Stimulated activated CD8-positive, alpha-beta memory T cell treated with anti-CD3 and anti-CD28 coated beads, Interleukin-15, amount 100 ng/mL, for 48 hours (primary cell): ENCODE data around the gene NAT14.
A peak's percentile ranks its signal among the peaks of the same experiment; 100 is the strongest.
"Not testable (repeated sequence)": the region's sequence is repeated elsewhere in the genome, so short reads cannot be mapped to it uniquely, and the experiment has no call there.

Experiments
- DNase-seq, 2 donors: peaks; one replicate each; pipeline ENCODE4 v3.0.0-alpha.2; 2020; ENCODE audit warnings: low read depth in 2 of 2

NAT14 gene

GRCh38 chr19:55502197-55502952 is 17.4 kb downstream of the NAT14 start:
- no peak for DNase-seq

DNA sequence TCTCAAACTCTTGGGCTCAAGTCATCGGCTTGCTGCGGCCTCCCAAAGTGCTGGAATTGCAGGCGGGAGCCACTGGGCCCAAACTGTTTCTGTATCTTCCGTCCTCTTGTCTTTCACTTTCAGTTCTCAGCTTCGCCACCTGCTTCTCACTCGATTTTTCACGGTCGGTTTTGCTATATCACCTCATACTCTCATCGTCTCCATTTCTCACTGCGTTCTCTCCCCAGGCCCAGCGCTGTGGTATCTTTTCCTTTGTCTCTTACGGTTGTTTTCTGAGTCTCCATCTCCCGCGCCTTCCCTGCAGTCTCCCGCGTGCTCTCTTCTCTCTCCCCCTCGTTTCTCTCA is 18.1 kb downstream of the NAT14 start:
- no peak for DNase-seq

DNA sequence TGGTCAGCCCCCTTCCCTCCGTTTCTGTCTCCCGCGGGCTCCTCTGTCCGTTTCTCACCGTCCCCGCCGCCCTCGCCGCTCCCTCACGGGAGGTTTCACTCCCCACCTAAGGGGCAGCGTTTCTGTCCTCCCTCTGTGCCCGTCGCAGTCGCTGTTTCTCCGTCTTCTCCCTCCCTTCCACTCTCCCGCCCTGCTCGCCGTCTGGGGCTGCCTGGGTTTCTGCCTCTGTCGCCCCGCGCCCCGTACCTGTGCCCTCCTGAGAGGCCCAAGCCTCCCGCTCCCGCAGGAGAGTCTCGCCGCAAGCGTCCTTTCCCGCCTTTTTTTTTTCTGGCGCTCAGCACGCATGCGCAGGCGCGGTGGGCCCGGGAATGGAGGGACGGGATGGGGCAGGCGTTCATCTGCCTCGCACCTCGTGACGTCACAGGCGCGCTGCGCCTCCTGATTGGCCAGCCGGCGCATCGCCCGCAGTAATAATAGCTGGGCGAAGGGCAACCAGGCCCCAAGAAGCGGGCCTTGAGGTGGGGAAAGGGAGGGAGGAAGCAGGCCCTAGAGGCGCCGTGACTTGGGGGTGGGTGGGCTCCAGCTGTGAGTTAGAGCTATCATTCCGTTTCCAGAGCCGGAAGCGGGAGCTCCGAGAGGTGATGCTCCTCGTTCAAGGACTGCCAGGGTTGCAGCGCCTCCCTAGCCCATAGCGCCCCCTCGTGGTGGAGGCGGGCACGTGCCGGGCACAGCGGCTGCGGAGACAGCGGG is 18.7 kb downstream of the NAT14 start:
- DNase-seq, result peak; percentile 84 to 86

DNA sequence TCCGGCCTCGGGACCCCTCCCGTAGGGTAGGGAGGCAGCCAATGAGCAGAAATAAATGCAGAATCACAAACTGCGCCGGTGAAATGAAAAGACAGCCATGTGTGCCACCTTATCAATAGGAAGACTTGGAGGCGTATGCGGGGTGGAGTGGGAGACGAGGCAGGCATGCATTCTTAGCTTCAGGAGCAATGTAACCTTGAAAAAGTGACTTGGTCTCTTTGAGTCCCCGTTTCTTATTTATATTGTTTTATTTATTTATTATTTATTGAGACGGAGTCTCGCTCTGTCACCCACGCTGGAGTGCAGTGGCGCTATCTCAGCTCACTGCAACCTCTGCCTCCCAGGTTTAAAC is 19.2 kb downstream of the NAT14 start:
- no peak for DNase-seq

GRCh38 chr19:55504981-55505380 is 20.0 kb downstream of the NAT14 start:
- no peak for DNase-seq

DNA sequence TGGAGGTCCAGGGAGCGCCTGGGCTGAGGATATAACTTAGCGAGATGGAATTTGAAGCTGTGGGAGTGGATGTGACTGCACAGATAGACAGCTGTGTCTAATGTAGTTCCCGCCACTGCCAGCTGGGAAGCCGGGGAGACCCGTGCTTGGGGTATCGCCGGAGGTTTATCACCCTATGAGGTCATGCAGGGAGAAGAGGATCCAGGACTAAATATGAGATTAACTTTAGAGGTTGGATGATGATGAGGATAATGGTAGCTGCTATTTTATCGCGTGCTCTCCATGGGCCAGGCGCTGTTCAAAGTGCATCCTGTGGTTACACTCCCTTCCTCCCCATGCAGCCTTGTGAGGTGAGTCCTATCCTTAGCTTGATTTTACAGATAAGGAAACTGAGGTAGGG is 23.1 kb downstream of the NAT14 start:
- no peak for DNase-seq

DNA sequence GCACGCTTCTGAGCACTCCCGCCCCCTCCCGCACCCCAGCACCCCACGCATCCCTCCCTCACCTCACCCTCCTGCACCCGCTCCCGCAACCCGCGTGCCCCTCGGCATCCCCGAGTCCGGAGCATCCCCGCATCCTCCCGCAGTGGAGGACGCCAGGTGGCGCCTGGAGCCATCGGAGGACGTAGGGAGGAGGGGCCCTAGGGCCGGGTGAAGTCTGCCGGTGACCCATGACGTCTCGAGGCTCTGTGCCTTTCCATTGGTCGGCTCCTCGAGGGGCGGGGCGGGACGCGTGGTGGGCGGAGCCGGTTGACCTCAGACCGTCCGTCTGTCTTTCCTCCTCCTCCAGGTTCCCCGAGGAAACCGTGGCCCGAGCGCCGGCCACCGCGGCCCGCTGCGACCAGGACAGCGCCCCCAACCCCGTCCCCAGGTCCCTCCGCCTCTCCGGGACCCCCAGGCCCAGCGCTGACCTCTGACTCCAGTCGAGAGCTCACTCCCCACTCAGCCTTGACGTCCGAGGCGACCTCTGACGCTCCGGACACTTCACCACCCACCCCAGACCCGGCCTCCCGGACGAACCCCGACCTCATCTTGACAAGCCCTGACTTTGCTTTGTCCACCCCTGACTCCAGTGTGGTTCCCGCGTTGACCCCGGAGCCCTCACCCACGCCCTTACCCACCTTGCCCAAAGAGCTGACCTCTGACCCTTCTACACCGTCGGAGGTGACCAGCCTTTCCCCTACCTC is 32.1 kb downstream of the NAT14 start:
- DNase-seq, result peak; percentile 78 to 80

DNA sequence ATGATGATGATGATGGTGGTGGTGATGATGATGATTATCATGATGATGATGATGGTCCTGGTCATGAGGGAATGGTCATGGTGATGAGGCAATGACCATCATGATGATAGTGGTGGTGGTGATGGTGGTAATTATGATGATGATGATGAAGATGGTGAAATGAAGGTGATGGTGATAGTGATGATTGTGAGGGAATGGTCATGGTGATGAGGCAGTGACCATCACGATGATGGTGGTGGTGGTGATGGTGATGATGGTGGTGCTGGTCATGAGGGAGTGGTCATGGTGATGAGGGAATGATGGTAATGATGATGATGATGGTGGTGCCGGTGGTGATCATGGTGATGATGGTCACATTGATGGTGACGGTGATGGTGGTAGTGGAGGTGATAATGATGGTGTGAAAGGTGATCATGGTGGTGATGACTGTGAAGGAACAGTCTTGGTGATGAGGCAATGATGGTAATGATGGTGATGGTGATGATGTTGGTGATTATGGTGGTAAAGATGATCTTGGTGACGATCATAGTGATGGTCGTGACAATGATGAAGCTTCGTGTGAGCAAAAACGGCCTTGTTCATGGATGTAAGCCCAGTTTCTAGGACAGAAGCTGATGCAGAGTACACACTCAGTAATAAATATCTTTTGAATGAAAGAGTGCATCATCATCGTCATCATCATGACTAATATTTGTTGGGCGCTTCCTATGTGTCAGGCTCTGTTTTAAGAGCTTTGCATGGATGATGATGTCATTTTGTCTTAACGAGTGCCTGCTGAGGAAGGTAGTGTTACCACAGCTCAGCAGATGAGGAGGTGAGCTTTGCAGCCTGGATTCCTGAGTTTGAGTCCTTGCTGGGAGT is 34.7 kb downstream of the NAT14 start:
- no peak for DNase-seq

DNA sequence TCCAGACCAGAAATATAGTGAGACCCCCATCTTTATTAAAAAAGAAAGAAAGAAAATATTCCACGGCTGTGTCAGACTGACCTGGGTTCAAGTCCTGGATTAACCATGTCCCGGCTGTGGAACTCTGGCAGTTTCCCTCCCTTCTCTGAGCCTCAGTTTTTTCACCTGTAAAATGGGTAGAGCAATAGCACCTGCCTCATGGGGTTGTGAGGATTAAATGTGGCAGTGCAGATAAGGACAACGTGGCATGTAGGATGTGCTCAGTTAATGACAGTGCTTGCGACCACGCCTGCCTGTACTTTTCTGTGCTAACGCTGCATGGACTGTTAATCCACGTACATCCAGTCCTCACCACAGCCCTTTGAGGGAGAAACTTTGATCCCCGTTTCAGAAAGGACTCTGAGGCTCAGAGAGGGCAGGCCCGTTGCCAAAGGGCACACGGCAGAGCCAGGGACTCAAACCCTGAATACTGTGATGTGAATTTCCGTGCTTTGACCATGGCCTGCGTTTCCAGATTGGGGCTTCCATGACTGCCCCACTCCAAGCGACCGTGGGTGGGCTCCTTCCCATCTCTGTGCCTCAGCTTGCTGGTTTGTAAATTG is 35.8 kb downstream of the NAT14 start:
- DNase-seq, result no peak

- no peak for DNase-seq
These were observed 40.5 kb downstream of the NAT14 start for GRCh38 chr19:55525289-55526101.

DNA sequence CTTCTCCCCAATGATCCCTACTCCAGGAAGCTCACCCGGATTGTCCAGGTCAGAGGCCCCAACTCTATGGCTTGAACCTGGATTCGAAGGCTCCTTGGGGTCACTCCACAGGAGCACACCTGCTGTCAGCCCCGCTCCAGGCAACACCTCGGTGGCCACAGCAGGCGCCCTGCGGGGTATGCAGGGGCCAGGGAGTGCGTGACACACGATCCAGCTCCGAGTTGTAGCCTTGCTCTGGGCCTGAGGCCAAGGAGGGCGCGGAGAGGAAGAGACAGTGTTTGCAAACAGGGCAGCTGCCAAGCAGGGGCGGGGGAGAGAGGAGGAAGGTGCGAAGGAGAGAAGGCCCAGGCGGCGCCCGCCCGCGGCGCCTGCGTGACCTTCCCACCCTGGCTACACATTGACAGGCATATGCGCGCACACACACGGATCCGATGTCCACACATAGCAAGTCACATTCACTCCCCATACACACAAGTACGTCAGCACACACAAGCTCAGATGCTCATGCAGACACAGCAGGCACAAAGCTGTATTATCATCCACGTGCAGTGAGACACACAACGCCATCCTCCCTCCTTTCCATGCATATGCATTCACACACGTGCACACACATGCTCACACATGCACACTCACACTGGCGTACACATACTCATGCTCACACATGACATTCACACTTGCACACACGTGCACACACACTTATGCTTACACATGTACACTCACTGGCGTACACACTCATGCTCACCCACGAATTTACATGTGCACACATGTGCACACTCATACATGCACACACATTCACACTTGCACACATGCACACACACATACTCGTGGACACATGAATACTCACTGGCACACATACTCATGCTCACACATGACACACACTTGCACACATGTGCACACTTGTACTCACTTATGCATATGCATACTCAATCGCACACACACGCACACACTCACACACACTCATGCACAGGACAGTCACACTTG is 41.5 kb downstream of the NAT14 start:
- no peak for DNase-seq

DNA sequence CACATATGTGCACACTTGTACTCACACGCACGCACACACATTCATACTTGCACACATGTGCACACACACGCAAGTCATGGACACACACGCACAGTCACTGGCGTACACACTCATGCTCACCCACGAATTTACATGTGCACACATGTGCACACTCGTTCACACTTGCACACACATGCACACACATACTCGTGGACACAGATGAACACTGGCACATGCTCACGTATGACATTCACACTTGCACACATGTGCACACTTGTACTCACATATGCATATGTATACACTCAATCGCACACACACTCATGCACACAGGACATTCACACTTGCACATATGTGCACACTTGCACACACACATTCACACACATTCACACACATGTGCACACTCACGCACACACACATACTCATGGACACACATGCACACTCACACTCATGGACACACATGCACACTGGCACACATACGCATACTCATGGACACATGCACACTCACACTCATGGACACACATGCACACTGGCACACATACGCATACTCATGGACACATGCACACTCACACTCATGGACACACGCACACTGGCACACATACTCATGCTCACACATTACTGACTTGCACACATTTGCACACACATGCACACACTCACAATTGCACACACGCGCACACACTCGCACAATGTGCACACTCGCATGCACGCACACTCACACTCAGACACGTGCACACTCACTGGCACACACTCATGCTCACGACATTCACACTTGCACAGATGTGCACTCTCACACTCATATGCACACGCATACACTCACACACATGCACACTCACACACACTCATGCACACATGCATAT is 42.4 kb downstream of the NAT14 start:
- DNase-seq, result no peak

DNA sequence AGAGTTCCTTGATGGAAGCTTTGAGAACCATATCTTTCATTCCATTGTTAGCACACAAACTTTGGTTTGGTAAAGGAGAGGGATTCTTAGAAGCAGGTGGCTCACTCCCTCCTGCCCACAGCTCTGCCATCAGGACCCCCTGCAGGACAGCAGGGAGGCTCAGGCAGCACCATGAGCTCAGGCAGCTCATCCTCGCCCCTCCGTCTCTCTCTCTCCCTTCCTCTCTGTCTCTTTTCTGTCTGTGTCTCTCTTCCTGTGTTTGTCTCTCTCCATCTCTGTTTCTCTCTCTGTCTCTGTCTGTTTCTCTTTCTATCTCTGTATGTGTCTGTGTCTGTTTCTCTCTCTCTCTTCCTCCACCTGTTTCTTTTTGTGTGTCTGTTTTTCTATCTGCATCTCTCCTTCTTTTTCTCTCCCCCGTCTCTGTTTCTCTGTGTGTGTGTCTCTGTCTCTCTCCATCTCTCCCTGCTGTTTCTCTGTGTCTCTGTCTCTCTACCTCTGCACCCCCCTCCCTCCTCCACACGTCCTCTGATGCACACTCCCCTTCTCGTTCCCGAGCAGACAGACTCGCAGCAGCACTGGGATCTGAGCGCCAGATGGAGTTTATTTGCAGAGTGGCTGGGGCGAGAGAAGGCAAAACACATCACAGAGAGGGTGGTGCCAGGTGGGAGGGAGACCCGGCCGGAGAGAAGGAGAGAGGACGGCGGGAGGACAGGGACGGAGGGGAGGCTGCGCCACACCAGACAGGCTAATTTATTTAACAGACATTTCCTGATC is 43.2 kb downstream of the NAT14 start:
- DNase-seq, result no peak

DNA sequence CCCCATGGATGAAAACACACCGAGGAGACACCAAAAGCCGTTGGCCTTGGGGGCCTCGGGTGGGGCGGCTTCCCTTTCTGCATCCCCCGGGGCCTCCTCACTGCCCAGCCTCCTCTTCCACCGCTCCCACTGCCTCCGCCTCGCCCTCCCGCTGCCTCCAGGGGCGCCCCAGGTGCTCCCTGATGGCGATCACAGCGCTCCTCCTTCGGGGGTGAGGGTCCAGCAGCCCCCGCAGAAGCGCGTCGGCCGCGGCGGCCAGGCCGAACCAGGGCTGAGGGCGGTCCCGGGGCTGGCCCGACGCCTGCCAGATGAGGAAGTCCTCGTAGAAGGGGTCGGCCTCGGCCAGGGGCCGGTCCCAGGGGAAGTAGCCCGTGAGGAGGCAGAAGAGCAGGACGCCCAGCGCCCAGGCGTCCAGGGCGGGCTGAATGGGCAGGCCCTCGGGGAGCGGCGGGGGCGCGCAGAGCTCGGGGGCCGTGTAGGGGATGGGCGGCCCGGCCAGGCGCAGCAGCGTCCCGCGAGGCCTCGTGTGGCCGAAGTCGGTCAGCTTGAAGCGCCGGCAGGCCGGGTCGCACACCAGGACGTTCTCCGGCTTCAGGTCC is 44.7 kb downstream of the NAT14 start:
- DNase-seq, result no peak

- DNase-seq, result no peak
These were observed 46.0 kb downstream of the NAT14 start for GRCh38 chr19:55530996-55531395.

DNA sequence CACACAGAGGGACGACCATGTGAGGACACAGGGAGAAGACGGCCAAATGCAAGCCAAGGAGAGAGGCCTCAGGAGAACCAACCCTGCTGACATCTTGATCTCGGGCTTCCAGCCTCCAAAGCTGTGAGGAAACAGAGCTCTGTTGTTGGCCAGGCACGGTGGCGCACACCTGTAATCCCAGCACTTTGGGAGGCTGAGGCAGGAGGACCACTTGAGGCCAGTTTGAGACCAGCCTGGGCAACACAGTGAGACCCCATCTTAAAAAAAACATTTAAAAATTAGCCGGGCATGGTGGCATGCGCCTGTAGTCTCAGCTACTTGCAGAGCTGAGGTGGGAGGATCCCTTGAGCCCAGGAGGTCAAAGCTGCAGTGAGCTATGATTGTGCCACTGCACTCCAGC is 49.3 kb downstream of the NAT14 start:
- DNase-seq, result not testable (repeated sequence)
